ENCODE results near the gene NR4A2.

The NR4A2 gene

DNA sequence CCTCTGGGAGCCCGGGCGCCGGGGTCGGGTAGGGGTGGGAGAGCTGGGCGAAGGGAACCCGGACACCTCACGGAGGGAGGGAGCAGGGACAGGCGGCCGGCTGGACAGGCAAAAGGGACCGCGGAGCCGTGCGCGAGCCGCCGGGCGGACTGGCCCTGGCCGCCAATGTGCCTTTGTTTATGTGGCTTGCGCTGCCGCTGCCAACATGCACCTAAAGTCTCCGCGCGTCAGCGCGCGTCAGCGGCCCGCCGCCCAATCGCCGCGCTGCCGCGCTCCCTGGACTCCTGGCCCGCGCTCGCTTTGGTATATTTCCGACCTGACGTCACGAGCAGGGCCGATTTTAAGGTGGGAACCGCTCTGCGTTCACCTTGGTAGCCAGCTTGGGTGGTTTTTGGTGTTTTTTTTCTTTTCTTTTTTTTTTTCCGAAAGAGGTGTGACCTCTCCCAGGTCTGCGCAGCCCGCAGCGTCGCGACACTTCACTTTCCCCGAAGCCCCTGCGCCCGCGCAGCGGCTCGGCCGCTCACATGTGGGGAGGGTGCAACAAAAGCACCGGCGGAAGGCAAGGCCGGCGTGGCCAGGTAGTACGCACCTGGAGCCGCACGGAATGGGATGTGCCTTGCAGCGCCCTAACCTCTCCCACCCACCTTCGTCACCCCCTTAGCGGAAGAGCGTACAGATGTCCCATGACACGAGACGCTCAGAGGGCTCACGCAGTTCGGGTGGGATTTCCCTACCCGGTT is at the start of gene NR4A2:
NR4A2 (minus strand) TSS at position 188 of the 740 bp plus-strand sequence. CDS start 2,535 bp downstream, outside the sequence.
- peak; percentile 76 to 79 for DNase-seq (ENCODE audit: low read depth in 2 of 2)

DNA sequence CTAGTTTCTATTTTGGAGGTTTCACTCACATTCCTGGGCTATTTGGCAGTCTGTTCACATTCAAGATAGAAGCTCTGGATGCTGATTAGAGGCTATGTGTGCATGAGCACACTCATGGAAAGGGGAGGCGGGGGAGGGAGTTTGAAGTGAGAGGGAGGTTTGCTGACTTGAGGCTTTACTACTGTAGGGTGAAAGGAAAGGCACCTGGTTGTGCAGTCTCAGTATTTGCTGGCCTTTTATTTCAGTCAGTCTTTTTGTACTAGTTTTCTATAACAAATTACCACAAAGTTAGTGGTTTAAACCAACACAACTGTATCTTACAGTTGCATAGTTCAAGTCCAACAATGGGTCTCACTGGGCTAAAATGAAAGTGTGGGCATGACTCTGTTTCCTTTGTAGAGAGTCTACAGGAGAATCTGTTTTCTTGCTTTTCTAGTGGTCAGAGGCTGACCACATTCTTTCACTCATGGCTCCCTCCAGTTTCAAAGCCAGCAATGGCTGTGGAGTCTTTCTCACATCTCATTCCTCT is 47.7 kb upstream of the NR4A2 start:
- DNase-seq (ENCODE audit: low read depth in 2 of 2): no peak

DNA sequence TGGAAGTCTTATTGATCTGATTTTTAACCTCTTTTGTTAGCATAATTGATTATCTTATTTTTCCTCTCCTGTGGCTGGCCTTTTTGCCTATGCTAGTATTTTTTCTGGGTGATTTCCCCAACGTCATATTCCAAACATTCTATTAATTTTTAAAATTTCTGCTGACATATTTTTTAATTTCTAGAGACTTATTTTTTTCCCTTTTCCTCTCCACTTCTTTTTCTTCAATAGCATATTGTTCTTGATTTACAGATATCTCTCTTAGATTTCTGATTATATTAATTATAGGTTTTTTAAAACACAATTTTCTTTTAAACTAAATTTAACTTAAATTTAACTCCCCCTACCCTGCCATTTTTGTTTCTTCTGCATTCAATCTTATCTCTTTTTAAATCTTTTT is 47.2 kb upstream of the NR4A2 start:
- no peak for DNase-seq (ENCODE audit: low read depth in 2 of 2)

DNA sequence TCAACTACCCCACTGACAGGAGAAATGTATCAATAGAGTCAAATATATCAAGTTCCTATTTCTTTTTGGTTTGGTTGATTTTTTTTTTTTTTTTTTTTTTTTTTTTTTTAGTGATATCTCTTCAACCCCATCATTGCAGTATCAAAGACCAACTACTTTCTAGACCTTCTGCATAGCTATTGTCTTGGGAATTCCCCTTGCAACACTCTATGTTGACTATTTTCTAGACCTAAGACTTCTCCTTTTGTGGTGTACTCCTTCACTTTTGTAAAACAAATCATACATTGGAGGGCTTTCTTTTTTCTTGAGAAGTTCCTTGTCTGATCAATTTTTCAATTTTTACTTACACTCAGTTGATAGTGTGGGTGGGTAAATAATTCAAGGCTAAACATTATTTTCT is 46.5 kb upstream of the NR4A2 start:
- no peak for DNase-seq (ENCODE audit: low read depth in 2 of 2)

DNA sequence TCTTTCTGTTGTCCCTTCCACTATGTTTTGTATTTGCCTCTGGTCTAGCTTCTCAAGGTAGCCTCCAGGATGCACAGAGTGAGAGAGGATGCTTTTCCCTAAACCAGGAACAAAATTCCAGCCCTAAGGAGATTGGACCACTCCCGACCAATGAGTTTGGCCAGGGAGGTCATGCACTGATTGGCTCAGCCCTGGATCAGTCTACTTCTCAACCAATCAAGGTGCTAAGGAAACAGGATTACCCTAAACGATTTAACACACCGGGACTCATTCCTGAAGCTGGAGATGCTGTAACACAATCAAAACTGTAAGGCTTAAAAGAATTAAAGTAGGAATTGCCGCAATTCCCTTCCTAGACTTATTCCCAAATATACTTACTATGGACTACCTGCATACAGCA is 34.2 kb upstream of the NR4A2 start:
- no peak for DNase-seq (ENCODE audit: low read depth in 2 of 2)

DNA sequence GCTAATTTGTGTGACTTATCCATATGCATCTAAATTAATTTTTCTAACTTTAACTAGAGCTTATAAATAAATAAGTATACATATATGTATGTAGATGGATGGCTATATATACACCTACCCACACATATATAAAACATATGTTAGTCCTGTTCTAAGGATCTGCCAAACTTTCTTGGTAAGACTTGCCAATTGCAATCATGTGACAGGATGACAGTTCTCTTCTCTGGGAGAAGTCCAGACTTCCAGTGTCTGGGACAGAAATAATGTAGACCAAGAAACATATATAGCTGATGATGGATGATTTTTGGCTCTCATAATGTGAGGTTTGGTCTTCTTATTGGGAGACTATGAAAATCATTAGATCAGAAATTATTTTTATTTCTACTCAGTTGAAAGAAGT is 30.6 kb upstream of the NR4A2 start:
- no peak for DNase-seq (ENCODE audit: low read depth in 2 of 2)

DNA sequence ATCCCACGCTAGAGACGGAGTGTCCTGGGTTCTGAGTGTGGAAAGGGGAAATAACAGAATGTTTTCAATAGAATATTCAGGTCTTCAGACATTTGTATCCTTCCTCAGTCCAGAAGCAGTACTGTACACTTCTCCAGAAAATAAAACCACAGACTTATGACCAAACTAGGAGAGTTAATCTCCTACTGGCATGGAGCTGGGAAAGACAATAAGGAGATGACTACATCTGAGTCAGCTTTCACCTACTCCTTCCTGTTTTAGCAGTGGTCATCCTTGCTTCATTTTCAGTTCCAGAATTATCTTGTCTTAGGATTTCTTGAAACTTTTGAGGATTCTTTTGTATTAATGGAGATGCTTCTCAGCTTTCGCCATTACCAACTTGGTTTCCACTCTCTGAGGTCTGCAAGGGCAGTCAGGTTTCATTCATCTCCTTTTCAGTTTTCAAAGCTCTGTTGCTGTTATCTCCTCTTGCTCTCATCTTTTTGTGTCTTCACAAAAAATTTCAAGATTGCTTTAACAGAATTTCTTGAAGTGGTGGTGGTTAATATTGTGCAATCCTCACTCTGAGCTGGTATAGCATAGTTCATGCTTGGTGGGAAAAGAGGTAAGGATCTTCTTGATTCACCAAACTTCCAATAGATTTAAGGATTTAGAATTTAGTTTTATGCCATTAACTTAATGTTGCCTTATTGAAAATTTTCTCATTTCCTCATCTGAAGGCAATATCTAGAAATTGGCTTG is 23.7 kb upstream of the NR4A2 start:
- DNase-seq (ENCODE audit: low read depth in 2 of 2): no peak

DNA sequence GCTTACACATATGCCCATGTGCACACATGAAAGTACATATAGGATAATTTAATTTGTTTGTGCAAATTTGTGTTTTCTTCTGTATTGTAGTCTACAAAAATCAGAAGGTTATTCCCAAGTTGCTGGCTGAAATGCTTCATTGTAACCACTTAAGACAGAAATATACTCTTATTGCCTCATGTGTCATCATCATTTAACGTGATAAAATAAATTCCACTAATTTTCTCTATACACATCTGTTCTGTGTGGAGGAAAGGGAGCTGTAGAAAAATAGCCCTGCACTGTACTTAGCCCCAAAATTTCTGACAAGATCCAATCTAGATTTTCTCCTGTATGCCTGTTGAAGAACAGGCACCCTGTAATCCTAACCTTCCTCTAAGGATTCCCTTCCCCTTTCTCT is 20.4 kb upstream of the NR4A2 start:
- DNase-seq (ENCODE audit: low read depth in 2 of 2): no peak

DNA sequence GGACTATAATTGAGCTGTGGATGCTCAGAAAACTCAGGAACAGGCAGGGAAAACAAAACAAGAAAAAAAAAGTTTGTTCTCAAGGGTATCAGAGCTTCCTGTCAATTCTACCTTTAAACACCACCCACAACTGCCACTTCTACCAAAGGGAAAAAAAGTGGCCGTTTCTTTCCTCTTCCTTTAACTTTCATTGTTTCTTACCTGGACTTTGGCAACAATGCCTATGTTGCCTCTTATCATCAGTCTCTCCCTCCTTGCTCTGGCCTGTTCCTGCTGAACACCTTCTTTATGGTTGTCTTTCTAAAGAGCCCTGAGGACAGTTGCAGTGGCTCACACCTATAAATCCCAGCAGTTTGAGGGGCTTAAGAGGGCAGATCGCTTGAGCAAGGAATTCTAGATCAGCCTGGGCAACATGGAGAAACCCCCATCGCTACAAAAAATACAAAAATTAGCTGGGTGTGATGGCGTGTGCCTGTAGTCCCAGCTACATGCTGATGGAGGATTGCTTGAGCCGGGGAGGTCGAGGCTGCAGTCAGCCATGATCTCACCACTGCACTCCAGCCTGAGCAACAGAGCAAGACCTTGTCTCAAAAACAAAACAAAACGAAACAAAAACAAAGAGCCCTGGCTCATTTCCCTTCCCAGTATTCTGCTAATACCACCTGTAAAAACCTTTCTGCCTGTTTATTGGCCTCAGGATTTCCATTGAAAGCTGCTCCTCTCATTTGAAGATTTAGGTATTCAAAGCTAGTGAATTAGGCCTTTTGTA is 18.0 kb upstream of the NR4A2 start:
- no peak for DNase-seq (ENCODE audit: low read depth in 2 of 2)

DNA sequence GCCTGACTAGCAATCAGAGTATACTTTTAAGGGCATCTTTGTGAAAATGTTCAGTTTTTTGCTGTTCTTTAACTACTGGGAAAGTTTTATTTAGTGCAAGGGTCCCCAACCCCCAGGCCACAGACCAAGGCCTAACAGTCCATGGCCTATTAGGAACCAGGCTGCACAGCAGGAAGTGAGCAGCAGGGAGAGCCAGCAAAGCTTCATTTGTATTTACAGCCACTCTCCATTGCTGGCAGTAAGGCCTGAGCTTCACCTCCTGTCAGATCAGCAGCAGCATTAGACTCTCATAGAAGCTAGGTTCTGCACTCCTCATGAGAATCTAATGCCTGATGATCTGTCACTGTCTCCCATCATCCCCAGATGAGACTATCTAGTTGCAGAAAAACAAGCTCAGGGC is 17.1 kb upstream of the NR4A2 start:
- no peak for DNase-seq (ENCODE audit: low read depth in 2 of 2)

DNA sequence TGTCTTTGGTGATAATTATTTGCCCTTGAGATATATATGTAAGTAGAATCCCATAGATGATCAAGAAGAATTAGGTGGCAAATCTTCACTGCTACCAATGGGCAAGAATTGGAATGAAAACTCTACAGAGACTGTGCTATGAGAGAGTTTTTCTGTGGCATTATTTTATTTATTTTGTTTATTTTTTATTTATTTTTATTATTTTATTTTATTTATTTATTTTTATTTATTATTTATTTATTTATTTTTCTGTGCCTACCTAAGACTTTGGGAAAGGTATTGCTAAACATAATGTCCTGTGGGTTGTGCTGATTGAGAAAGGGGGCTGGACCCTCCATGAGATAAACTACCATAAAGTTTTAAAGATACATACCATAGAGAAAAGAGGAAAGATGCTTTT is 16.6 kb upstream of the NR4A2 start:
- no peak for DNase-seq (ENCODE audit: low read depth in 2 of 2)

DNA sequence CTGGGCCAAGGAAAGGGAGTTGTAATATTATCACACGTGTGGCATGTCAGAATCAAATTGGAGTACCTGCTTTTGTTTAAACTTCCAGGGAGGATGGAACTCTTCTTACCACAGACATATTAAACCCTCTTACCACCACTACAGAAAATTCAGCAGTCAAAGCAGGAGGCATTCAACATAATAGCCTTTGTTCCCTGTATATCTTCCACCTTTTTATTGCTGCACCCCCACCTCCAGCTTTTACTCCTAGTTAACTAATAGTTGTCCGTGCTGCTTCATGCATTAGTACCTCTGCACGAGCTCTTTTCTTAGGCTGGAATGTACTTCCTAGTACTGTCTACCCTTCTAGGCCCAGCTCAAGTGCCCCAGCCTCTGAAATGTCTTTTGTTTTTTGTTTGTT is 14.9 kb upstream of the NR4A2 start:
- DNase-seq (ENCODE audit: low read depth in 2 of 2): no peak

DNA sequence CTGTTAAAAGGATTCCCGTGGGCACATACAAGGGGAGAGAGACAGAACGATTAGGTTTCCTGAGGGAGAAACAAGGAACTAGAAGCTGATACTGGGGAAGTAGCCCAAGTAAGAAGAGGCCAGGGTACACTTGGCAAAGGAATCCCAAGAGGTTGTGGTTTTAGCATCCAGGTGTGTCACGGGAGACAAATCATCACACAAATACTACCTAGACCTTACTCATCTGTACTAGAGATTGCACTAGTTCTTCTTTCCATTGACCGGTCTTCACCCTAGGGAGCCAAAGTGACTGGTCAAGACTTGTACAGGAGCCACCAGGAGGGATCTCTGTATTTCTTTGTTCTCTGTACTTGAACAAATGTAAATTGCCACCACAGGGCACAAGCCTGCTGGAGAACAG is 14.2 kb upstream of the NR4A2 start:
- DNase-seq (ENCODE audit: low read depth in 2 of 2): no peak

DNA sequence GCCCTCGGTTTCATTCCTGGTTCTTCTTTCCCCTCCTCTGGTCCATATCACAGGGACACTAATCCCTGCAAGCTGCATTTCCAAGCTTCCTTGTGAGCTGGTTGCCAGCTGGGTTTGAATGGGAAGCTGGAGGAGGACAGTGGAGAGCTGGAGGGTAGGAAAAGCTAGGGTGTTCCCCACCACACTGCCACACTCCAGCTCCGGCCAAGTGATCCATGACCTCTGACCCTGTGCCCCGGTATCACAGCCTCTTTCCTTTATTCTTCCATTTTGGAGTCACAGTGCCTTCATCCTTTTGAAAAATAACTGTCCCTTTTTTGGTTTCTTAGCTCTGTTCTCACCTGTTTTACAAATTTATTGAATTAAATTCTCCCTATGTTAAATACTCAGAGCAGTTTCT is 13.1 kb upstream of the NR4A2 start:
- DNase-seq (ENCODE audit: low read depth in 2 of 2): no peak

DNA sequence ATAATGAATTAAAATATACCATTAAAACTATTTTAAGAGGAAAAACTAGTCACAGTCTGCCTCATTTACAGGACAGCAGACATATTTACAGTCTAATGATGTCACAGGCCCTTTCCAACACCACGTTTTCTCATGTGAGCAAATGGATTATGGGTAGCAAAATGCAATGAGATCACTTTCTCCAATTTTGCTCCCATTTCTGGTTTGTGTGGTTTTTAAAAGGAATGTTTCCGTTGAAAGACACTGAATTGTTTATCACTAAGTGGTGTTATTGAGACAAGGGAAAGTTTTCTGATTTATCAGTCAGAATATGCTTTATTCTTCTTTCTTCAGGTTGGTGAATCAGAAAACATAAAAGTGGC is 11.4 kb upstream of the NR4A2 start:
- DNase-seq (ENCODE audit: low read depth in 2 of 2): no peak

DNA sequence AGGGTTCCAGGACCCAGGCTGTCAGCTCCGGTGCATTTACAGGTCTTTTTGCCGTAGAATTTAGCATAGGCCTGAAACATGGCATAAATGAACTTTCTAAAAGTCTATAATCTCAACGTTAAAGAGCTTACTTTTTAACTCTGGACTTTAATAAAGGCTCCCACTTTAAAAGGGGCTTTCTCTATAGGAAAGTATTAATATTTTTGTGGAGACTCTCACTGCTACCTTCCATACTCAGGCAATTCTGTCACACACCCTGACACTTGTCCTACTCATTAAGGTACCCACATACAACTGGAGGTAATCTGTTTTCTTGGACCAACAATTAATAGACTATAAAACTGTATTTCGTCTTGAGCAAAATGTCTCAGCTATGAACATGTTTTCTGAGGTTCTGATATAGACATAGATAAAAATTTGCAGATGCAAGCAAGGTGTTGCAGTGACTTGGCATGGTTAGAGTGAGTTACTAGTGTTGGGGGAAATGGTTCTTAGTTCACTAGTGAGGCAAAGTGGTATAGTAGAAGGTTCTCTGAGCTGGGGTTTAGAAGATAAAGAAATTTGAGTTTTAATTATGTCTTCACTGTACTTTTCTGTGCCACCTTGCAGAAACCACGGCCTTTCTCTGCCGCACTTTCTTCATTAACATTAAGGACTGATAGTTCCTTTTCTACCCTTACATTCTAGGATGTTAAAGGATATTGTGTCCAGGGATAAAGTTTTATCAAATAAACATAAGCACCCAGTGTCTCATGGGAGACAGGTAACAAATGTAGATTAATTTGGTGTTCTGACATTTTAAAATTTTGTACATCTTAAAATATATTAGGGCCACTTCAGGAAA is 10.8 kb upstream of the NR4A2 start:
- no peak for DNase-seq (ENCODE audit: low read depth in 2 of 2)

DNA sequence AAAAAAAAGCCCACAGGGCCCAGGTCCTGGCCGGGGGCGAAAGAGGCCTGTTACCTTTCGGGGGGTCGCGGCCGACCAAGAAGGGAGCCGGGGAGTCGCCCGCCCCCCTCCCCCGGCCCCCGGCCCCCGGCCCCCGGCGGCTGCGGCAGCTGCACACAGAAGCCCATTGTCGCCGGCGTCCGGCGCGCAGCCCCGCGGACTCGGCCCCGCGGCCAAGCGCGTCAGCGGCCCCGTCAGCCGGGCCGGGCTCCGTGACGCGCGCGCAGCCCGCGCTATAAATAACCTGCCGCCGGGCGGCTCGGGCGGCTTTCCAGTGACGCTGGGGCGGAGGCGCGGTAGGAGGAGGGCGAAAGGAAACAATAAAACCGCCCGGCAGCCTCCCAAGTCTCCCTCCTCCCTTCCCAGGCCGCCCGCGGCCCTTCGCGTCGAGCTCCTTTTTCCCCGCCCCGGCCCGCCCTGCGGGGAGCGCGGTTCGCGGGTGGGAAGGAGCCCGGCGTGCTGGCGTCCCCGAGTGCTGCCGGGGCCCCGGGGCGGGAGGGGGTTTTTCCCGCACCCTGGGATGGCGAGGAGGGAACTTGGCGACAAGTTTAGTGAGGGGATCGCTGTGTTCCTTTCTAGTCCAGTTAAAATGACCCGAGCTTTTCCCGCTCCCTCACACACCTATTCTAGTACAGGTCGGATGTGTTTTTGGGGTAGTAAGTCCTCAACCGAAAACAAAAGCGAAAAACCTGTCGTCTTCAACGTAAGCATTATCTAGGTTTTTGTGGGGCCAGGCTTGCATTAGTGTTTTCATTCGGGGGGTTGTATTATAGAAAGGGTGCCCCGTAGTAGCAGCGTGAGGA is 10.0 kb upstream of the NR4A2 start:
- peak; percentile 80 to 86 for DNase-seq (ENCODE audit: low read depth in 2 of 2)

DNA sequence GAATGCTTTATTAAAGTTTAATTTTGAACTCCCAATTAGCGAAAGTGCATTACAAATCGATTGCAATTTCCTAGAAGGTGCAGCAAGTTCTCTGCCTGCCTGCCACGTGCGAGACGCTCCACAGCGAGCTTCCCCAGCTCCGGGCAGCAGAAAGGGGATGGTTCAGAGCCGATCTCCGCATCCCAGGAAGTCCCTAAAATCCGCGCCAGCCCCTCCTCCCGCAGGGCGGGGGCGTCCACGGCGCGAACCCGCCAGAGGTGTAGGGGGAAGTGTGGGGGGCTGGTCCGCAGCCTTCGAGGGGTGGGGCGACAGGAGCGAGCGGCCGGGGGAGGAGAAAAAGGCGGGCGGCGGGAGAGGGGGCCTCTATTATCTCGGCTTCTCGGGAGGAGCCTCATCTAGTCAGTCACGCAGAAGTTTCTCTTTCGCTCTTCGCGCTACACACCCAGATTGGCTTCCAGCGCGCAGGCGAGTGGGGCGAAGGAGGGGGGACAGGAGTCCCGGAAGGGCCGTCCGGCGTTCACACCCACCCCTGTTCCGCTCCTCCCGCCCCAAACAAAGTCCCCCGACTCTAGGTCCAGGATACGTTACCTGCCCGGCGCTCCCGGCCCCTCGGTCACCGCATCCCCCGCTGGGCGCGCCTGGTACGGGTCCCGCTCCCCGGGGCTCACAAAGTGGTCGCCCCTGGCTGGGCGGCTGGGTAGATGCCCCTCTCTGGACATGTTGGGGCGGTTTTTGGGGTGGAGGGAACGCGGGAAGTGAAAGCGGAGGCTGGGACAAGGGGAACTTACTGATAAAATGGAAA is 9.1 kb upstream of the NR4A2 start:
- peak; percentile 82 to 89 for DNase-seq (ENCODE audit: low read depth in 2 of 2)

DNA sequence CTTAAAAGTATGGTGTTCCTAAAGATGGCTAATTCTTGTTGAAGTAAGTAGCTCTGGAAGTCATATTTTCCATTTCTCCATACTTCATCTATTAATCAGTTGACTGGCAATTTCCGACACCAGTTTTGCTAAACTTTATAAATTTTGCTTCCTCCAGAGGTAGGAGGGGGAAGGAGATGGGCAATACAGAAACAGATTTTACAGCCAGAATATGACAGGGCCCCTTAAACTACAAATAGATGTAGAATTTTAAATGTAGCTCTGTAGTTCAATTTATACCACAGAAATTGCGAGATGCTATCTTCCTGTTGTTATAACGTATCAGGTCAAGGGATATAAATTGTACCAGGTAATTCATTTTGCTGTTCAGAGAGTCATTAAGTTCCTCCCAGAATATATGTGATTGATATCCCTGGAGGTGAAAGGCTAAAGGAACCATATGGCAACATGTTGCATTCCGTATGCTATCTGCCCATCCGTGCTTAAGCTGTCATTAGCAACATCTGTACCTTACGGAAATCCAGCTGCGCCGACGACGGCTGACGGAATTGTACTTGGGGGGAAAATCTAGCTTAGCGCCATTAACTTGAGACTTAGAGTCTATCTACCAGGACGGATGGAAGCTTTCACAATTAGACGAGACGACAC is 8.4 kb upstream of the NR4A2 start:
- no peak for DNase-seq (ENCODE audit: low read depth in 2 of 2)
